NB4 (cell line): Measurements from ENCODE around the gene TSPAN4.

ENCODE experiments used
- TF ChIP-seq, protein P1 (sequence below): IDR thresholded peaks from one replicate; pipeline ENCODE4 v1.5.1; 2012; ENCODE audit warnings: low read depth, low read length
- TF ChIP-seq, protein P2 (sequence below): IDR thresholded peaks from 2 replicates; pipeline ENCODE4 v1.6.1; 2011; ENCODE audit warnings: low read depth, low read length

DNA sequence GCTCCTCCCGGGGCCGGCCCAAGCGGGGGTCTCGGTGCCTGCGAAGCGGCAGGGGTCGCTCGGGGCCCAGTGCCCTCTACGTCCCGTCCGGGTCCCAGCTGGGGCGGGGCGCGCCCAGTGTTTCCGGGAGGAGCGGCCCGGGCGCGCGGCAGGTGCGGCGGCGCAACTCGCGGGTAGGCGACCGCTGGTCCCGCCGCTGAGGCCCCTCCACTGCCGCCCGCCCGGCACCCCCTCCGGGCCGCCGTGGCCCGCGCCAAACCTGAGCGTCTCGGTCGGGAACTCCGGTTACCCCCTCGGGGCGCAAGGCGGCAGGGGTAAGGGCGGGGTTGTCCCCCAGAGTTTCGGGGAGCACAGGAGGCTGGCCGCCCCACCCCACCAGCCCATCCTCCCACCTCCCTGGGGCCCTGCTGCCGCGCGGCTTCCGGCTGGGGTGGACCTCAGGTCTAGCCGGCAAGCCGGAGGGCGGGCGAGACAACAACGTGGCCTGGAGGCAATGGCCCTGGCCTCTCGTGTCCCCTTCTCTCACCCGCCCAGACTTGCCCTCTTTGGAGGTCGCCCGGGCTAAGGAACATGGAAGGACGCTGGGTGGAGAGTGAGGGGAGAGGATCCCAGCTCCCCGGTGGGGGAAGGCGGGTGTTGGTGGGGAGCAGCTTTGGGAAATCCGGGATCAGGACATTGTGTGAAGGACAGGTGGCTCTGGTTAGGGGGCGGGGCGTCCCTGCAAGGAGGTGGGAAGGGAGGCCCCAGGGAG, 15.3 kb upstream of the TSPAN4 start:
- TF ChIP-seq, protein P1, sequence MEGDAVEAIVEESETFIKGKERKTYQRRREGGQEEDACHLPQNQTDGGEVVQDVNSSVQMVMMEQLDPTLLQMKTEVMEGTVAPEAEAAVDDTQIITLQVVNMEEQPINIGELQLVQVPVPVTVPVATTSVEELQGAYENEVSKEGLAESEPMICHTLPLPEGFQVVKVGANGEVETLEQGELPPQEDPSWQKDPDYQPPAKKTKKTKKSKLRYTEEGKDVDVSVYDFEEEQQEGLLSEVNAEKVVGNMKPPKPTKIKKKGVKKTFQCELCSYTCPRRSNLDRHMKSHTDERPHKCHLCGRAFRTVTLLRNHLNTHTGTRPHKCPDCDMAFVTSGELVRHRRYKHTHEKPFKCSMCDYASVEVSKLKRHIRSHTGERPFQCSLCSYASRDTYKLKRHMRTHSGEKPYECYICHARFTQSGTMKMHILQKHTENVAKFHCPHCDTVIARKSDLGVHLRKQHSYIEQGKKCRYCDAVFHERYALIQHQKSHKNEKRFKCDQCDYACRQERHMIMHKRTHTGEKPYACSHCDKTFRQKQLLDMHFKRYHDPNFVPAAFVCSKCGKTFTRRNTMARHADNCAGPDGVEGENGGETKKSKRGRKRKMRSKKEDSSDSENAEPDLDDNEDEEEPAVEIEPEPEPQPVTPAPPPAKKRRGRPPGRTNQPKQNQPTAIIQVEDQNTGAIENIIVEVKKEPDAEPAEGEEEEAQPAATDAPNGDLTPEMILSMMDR = no peak
- TF ChIP-seq, protein P2, sequence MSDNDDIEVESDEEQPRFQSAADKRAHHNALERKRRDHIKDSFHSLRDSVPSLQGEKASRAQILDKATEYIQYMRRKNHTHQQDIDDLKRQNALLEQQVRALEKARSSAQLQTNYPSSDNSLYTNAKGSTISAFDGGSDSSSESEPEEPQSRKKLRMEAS = peak; percentile 73
